ENCODE data around the gene UBE4A.

Gene UBE4A

GRCh38 chr11:118343248-118343647, 16.2 kb upstream of the UBE4A start:
- Histone ChIP-seq H3K4me1 (ENCODE audit: insufficient read depth, low read length, severe bottlenecking) (peaks cover 58% of the 10 kb centered on the region), H3K9me3 (ENCODE audit: low read length) (no peaks in the 10 kb centered on the region)

GRCh38 chr11:118343981-118344515, 15.4 kb upstream of the UBE4A start, which contains the start of gene CD3G:
TSS of gene CD3G (plus strand) at chr11:118344344. CDS start at chr11:118344424, 80 bp downstream.
- 0 out of 2 replicates have a peak within 1 kb of the TSS, but pooled peaks have one; percentile 11 for H3K4me2 ChIP-seq (ENCODE audit: low read length)
- no peaks in the 10 kb centered on the region for H3K79me2 ChIP-seq (ENCODE audit: insufficient read depth, low read length)
- no peaks in the 10 kb centered on the region for H3K27me3 ChIP-seq (ENCODE audit: insufficient read depth, low read length)
- H3F3A ChIP-seq (ENCODE audit: insufficient read depth, low read length), result no peaks in the 10 kb centered on the region
- peak within 1 kb of the TSS; percentile 75 for H3K27ac ChIP-seq (ENCODE audit: low read depth, low read length, poor library complexity, severe bottlenecking)
- no peaks in the 10 kb centered on the region for H3K9me3 ChIP-seq (ENCODE audit: low read length)
- no peak within 1 kb of the TSS for H2AFZ ChIP-seq (ENCODE audit: low read length)
- TF ChIP-seq CTCF (IDR thresholded peaks at IDR 0.05; ENCODE audit: low read length) (no peak), EZH2 (IDR thresholded peaks at IDR 0.05; ENCODE audit: borderline replicate concordance, low read length) (no peak)
- no peaks in the 10 kb centered on the region for H3K9me2 ChIP-seq (ENCODE audit: low read depth, low read length)
- H3K4me1 ChIP-seq (ENCODE audit: insufficient read depth, low read length, severe bottlenecking), result peaks cover 50% of the 10 kb centered on the region
- peak within 1 kb of the TSS; percentile 46 for H3K4me3 ChIP-seq (ENCODE audit: low read depth, low read length, poor library complexity, severe bottlenecking)
- H4K20me1 ChIP-seq (ENCODE audit: insufficient read depth, low read length), result no peaks in the 10 kb centered on the region
- no peaks in the 10 kb centered on the region for H3K36me3 ChIP-seq (ENCODE audit: insufficient read depth, low read length)
- peak within 1 kb of the TSS; percentile 41; the same call in 1 of the 2 replicates for H3K9ac ChIP-seq (ENCODE audit: low read length)

More at GRCh38 chr11:118343248-118343647, 16.2 kb upstream of the UBE4A start:
- no peak overlapping the region for H2AFZ ChIP-seq (ENCODE audit: low read length)
- H3K27me3 ChIP-seq (ENCODE audit: insufficient read depth, low read length), result no peaks in the 10 kb centered on the region
- no peaks in the 10 kb centered on the region for H3F3A ChIP-seq (ENCODE audit: insufficient read depth, low read length)
- peak overlapping the region; percentile 75 for H3K27ac ChIP-seq (ENCODE audit: low read depth, low read length, poor library complexity, severe bottlenecking)
- no peak for TF ChIP-seq EZH2 (IDR thresholded peaks at IDR 0.05; ENCODE audit: borderline replicate concordance, low read length)
- TF ChIP-seq CTCF (IDR thresholded peaks at IDR 0.05; ENCODE audit: low read length), result no peak
- H3K9me2 ChIP-seq (ENCODE audit: low read depth, low read length), result no peaks in the 10 kb centered on the region
- no peaks in the 10 kb centered on the region for H3K79me2 ChIP-seq (ENCODE audit: insufficient read depth, low read length)
- H3K9ac ChIP-seq (ENCODE audit: low read length), result no peak overlapping the region
- no peak overlapping the region for H3K4me3 ChIP-seq (ENCODE audit: low read depth, low read length, poor library complexity, severe bottlenecking)
- H3K36me3 ChIP-seq (ENCODE audit: insufficient read depth, low read length), result no peaks in the 10 kb centered on the region
- H4K20me1 ChIP-seq (ENCODE audit: insufficient read depth, low read length), result no peaks in the 10 kb centered on the region
- no peak overlapping the region for H3K4me2 ChIP-seq (ENCODE audit: low read length)

- TF ChIP-seq EZH2 (IDR thresholded peaks at IDR 0.05; ENCODE audit: borderline replicate concordance, low read length) (no peak), CTCF (IDR thresholded peaks at IDR 0.05; ENCODE audit: low read length) (no peak)
- Histone ChIP-seq H3K4me1 (ENCODE audit: insufficient read depth, low read length, severe bottlenecking) (no peaks in the 10 kb centered on the region), H3K9ac (ENCODE audit: low read length) (no peak overlapping the region), H3K36me3 (ENCODE audit: insufficient read depth, low read length) (no peaks in the 10 kb centered on the region), H3F3A (ENCODE audit: insufficient read depth, low read length) (no peaks in the 10 kb centered on the region), H3K4me3 (ENCODE audit: low read depth, low read length, poor library complexity, severe bottlenecking) (no peak overlapping the region), H3K27ac (ENCODE audit: low read depth, low read length, poor library complexity, severe bottlenecking) (no peak overlapping the region), H3K27me3 (ENCODE audit: insufficient read depth, low read length) (no peaks in the 10 kb centered on the region), H4K20me1 (ENCODE audit: insufficient read depth, low read length) (no peaks in the 10 kb centered on the region), H3K9me2 (ENCODE audit: low read depth, low read length) (no peaks in the 10 kb centered on the region), H3K4me2 (ENCODE audit: low read length) (no peak overlapping the region), H3K79me2 (ENCODE audit: insufficient read depth, low read length) (no peaks in the 10 kb centered on the region), H2AFZ (ENCODE audit: low read length) (no peak overlapping the region), H3K9me3 (ENCODE audit: low read length) (no peaks in the 10 kb centered on the region)
These were observed 9.9 kb upstream of the UBE4A start for GRCh38 chr11:118349475-118349874.

Data from OCI-LY1 (cell line).